ENCODE measurements around the gene TTC12. TPM values are rescaled to one million over a fixed set of nuclear protein-coding genes. Genes with fewer than 3 reads are reported as not detected.

Gene TTC12
- total RNA-seq (ENCODE audit: insufficient read depth, low replicate concordance) = 2.6 TPM

GRCh38 chr11:113314389-113315301, at the start of gene TTC12:
TSS of gene TTC12 (plus strand) at chr11:113314583. CDS start at chr11:113316258, 1,675 bp downstream.
- DNase-seq (ENCODE audit: low spot score) = peak; percentile 96

- DNase-seq (ENCODE audit: low spot score) = no peak
Observed at GRCh38 chr11:113265362-113265761, 49.0 kb upstream of the TTC12 start.

- DNase-seq (ENCODE audit: low spot score) = no peak
Observed at GRCh38 chr11:113267493-113267892, 46.9 kb upstream of the TTC12 start.

- DNase-seq (ENCODE audit: low spot score) = no peak
Observed at GRCh38 chr11:113269096-113269495, 45.3 kb upstream of the TTC12 start.

- DNase-seq (ENCODE audit: low spot score) = no peak
Observed at GRCh38 chr11:113269636-113270035, 44.7 kb upstream of the TTC12 start.

- no peak for DNase-seq (ENCODE audit: low spot score)
Observed at GRCh38 chr11:113270080-113270479, 44.3 kb upstream of the TTC12 start.

GRCh38 chr11:113271551-113272245, 42.7 kb upstream of the TTC12 start:
- no peak for DNase-seq (ENCODE audit: low spot score)

- no peak for DNase-seq (ENCODE audit: low spot score)
Observed at GRCh38 chr11:113272281-113272680, 42.1 kb upstream of the TTC12 start.

- no peak for DNase-seq (ENCODE audit: low spot score)
Observed at GRCh38 chr11:113272927-113273615, 41.3 kb upstream of the TTC12 start.

GRCh38 chr11:113273720-113274119, 40.7 kb upstream of the TTC12 start:
- DNase-seq (ENCODE audit: low spot score) = no peak

GRCh38 chr11:113274713-113275582, 39.4 kb upstream of the TTC12 start:
- DNase-seq (ENCODE audit: low spot score) = no peak

GRCh38 chr11:113275602-113276001, 38.8 kb upstream of the TTC12 start:
- no peak for DNase-seq (ENCODE audit: low spot score)

GRCh38 chr11:113276466-113276865, 37.9 kb upstream of the TTC12 start:
- no peak for DNase-seq (ENCODE audit: low spot score)

GRCh38 chr11:113277907-113278306, 36.5 kb upstream of the TTC12 start:
- no peak for DNase-seq (ENCODE audit: low spot score)

- no peak for DNase-seq (ENCODE audit: low spot score)
Observed at GRCh38 chr11:113278481-113278880, 35.9 kb upstream of the TTC12 start.

- DNase-seq (ENCODE audit: low spot score) = peak; percentile 41
Observed at GRCh38 chr11:113278925-113279324, 35.5 kb upstream of the TTC12 start.

- no peak for DNase-seq (ENCODE audit: low spot score)
Observed at GRCh38 chr11:113279591-113279990, 34.8 kb upstream of the TTC12 start.

GRCh38 chr11:113281052-113281725, 33.2 kb upstream of the TTC12 start:
- no peak for DNase-seq (ENCODE audit: low spot score)

- DNase-seq (ENCODE audit: low spot score) = no peak
Observed at GRCh38 chr11:113282898-113283437, 31.4 kb upstream of the TTC12 start.

- no peak for DNase-seq (ENCODE audit: low spot score)
Observed at GRCh38 chr11:113283881-113284280, 30.5 kb upstream of the TTC12 start.

Data from umbilical cord (tissue), 2 donors.